A549 (cell line): Measurements from ENCODE around the gene PLPP2.

Experiments used
- BHLHE40 ChIP-seq: IDR thresholded peaks from 2 replicates; pipeline ENCODE4 v1.6.1; 2012; ENCODE audit warnings: low read depth, low read length, inconsistent platforms
- CBX2 ChIP-seq: fragments of 200-600 bp; sonication (generic); IDR thresholded peaks from 2 replicates; pipeline ENCODE4 v1.6.1; 2016; ENCODE audit warnings: low read depth, mild to moderate bottlenecking, borderline replicate concordance
- EHF ChIP-seq: fragments of 250-450 bp; sonication (Bioruptor Pico); IDR thresholded peaks from 2 replicates; pipeline ENCODE4 v1.5.0; 2020; ENCODE audit warnings: mild to moderate bottlenecking
- MAZ ChIP-seq: fragments of 150-350 bp; IDR thresholded peaks from 2 replicates; pipeline ENCODE4 v1.6.1; 2014; ENCODE audit warnings: antibody characterized with exemption, low read depth, low read length, borderline replicate concordance
- NR3C1 ChIP-seq: fragments of >200 bp; sonication (Bioruptor Twin); formaldehyde crosslinking; IDR thresholded peaks from 3 replicates; pipeline ENCODE4 v1.6.1; 2017
- POLR2AphosphoS2 ChIP-seq: conservative IDR thresholded peaks from 2 replicates; pipeline ENCODE4 v1.6.1; 2012; ENCODE audit warnings: low read length, improper control_type of control experiment, inconsistent platforms
- TF ChIP-seq, protein P1 (sequence below): fragments of >200 bp; sonication (Bioruptor Twin); formaldehyde crosslinking; IDR thresholded peaks from 3 replicates; pipeline ENCODE4 v1.5.1; 2016
- TF ChIP-seq, protein P2 (sequence below): fragments of 200-600 bp; sonication (generic); IDR thresholded peaks from 2 replicates; pipeline ENCODE4 v1.6.1; 2016; ENCODE audit warnings: antibody characterized with exemption, mild to moderate bottlenecking, moderate library complexity

DNA sequence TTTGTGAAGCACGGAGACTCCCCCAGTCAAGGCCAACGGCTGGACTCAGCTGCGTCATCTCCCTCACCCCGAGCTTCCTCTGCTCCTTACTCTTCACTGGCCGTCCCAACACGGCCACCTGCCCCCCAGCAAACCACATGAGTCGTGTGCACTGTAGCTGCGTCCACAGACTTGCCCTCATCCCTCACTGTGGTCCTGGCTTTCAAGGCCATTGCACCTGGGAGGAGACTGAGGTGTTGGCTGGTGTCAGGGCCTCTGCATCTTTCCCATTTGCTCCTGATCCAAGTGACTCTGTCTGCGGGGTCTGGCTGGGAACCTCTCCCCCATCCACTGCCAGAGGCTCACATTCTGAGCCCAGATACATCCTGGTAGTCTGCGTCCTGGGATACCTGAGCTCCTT is 11.5 kb downstream of the PLPP2 start:
- TF ChIP-seq NR3C1: no peak
- TF ChIP-seq, protein P1, sequence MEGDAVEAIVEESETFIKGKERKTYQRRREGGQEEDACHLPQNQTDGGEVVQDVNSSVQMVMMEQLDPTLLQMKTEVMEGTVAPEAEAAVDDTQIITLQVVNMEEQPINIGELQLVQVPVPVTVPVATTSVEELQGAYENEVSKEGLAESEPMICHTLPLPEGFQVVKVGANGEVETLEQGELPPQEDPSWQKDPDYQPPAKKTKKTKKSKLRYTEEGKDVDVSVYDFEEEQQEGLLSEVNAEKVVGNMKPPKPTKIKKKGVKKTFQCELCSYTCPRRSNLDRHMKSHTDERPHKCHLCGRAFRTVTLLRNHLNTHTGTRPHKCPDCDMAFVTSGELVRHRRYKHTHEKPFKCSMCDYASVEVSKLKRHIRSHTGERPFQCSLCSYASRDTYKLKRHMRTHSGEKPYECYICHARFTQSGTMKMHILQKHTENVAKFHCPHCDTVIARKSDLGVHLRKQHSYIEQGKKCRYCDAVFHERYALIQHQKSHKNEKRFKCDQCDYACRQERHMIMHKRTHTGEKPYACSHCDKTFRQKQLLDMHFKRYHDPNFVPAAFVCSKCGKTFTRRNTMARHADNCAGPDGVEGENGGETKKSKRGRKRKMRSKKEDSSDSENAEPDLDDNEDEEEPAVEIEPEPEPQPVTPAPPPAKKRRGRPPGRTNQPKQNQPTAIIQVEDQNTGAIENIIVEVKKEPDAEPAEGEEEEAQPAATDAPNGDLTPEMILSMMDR: no peak
- TF ChIP-seq BHLHE40: no peak
- no peak for TF ChIP-seq CBX2
- TF ChIP-seq POLR2AphosphoS2: no peak
- TF ChIP-seq, protein P2, sequence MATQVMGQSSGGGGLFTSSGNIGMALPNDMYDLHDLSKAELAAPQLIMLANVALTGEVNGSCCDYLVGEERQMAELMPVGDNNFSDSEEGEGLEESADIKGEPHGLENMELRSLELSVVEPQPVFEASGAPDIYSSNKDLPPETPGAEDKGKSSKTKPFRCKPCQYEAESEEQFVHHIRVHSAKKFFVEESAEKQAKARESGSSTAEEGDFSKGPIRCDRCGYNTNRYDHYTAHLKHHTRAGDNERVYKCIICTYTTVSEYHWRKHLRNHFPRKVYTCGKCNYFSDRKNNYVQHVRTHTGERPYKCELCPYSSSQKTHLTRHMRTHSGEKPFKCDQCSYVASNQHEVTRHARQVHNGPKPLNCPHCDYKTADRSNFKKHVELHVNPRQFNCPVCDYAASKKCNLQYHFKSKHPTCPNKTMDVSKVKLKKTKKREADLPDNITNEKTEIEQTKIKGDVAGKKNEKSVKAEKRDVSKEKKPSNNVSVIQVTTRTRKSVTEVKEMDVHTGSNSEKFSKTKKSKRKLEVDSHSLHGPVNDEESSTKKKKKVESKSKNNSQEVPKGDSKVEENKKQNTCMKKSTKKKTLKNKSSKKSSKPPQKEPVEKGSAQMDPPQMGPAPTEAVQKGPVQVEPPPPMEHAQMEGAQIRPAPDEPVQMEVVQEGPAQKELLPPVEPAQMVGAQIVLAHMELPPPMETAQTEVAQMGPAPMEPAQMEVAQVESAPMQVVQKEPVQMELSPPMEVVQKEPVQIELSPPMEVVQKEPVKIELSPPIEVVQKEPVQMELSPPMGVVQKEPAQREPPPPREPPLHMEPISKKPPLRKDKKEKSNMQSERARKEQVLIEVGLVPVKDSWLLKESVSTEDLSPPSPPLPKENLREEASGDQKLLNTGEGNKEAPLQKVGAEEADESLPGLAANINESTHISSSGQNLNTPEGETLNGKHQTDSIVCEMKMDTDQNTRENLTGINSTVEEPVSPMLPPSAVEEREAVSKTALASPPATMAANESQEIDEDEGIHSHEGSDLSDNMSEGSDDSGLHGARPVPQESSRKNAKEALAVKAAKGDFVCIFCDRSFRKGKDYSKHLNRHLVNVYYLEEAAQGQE: no peak
- no peak for TF ChIP-seq MAZ
- no peak for TF ChIP-seq EHF (CRISPR knock-in tag)
